RCC 7860 (cell line): ENCODE results near the gene KBTBD12.
A peak's percentile ranks its signal among the peaks of the same experiment; 100 is the strongest.
"Not testable (repeated sequence)": the region's sequence is repeated elsewhere in the genome, so short reads cannot be mapped to it uniquely, and the experiment has no call there.

Source experiments
- DNase-seq: peaks from one replicate; pipeline ENCODE4 v3.0.0-alpha.2; 2015; ENCODE audit warnings: low spot score
- FAIRE-seq: peaks from 2 replicates; lab custom pipeline; 2012; peaks lifted over from hg19 to GRCh38; lab: Jason Lieb, UNC

Gene KBTBD12, protein sequence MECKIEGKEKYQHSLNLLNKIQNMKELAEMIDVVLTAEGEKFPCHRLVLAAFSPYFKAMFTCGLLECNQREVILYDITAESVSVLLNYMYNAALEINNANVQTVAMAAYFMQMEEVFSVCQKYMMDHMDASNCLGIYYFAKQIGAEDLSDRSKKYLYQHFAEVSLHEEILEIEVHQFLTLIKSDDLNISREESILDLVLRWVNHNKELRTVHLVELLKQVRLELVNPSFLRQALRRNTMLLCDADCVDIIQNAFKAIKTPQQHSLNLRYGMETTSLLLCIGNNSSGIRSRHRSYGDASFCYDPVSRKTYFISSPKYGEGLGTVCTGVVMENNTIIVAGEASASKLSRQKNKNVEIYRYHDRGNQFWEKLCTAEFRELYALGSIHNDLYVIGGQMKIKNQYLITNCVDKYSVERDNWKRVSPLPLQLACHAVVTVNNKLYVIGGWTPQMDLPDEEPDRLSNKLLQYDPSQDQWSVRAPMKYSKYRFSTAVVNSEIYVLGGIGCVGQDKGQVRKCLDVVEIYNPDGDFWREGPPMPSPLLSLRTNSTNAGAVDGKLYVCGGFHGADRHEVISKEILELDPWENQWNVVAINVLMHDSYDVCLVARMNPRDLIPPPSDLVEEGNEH

DNA sequence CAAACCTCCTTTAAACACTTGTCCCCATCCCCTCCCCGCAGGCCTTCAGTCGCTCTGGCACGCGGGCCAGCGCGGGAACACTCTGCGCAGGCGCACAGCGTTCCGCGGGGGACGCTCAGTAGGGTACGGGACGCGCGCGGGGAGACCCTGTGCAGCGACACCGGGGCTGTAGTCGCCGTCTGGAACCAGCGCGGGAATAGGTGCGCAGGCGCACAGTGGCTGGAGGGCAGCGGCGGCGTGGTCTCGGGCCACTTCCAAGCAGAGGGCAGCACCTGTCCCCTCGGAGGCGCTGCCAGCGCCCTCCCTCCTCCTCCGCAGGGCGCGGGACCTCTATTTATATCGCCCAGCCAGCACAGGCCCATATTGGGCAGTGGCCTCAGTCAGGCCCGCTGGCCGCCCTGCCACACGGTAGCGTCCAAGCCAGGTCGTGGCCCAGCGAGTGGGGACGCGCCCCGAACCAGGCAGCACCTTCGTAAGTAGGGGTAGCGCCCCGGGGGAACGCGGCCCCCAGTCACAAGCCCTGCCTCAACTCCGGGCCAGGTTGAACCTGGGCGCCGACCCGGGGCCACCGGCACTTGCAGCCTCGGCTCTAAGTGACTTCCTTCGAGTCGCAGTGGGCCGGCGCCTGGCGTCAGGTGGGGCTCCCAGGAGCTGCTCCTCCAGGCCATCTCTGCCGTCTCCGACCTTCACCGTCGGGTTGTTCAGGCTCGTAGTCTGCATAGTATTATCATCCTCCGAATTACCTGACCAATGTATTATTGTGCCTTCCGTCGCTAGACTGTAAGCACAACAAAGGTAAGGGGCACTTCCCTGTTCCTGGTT lies at the start of gene KBTBD12:
TSS of gene KBTBD12 (plus strand) at position 118 of the 822 bp plus-strand sequence. CDS start 7,830 bp downstream, outside the sequence.
- no peak for DNase-seq
- no peak for FAIRE-seq

DNA sequence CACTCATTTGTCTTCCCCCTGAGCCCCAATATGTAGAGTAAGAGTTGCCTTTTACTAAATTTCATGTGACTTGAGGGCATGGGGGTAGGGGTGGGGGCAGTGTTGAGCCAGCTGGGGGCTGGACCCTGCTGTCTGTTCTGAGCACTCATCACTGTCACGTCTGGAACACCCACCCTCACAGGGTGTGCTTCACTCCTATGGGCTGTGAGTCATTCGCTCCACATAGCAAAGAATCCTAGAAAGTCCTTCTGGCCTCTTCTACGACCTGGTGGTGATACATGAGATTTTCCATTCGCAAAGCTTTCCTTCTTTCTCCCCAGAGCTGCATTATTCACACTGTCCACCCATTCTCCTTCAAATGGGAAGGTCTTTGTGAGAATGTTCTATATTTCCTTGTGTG lies 49.1 kb upstream of the KBTBD12 start:
- FAIRE-seq (no peak), DNase-seq (peak; percentile 21)

DNA sequence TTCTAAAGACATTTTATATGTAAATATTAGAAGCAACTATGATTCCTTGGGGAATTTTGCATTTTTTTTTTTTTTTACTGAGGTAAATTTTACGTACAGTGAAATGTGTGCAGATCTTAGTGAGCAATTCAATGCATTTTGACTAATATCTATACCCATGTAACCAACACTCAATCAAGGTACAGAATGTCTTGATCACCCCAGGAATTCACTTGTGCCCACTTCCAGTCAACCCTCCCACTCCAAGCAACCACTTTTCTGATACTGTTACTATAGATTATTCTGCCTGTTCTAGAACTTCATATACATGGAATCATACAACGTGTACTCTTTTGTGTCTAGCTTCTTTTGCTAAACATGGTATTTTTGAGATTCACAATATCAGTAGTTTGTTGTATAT lies 47.6 kb upstream of the KBTBD12 start:
- no peak for FAIRE-seq
- DNase-seq: no peak

DNA sequence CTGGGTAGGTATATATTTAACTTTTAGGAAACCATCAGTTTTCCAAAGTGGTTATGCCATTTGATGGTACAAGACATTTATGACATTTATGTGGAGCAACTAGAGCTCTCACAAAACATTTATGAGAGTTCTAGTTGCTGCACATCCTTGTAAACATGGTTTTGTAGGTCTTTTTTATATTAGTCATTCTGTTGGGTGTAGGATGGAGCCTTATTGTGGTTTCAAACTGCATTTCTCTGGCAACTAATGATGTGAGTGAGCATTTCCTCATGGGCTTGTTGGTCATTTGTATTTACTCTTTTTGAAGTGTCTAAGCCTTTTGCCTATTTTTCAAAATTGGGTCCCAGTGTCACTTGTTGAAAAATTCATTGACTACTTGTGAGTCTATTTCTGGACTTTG lies 47.0 kb upstream of the KBTBD12 start:
- no peak for FAIRE-seq
- DNase-seq: no peak

DNA sequence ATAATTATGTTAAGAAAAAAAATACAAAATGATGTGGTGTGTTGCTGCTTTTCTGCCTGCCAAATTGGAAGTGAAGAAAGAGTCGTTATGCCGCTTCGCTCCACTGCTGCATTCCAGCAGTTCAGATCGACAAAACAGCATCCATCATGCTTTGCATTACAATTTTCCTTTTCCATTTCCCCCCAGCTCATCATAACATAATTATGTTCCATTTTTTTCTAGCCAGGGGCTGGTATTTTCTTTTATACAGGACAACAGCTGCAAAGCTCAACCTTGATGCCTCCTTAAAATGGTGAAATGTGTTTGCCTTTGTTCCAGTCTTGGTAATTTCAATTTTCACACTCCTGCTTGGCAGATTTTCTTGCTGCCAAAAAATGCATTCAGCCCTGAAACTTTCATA lies 44.9 kb upstream of the KBTBD12 start:
- DNase-seq: no peak

DNA sequence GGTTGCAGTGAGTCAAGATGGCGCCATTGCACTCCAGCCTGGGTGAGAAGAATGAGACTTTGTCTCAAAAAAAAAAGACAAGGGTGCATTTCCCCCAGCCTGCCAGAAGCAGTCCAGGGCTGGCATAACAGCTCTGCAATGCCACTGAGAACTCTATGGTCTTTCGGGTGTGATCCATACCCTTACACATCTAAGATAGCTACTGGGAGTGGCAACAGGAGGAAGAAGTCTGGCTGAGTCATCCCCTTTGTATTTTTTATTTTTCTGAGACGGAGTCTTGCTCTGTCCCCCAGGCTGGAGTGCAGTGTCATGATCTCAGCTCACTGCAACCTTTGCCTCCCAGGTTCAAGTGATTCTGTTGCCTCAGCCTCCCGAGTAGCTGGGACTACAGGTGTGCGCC lies 40.9 kb upstream of the KBTBD12 start:
- FAIRE-seq, DNase-seq: not testable (repeated sequence)

More for the DNA sequence above, 44.9 kb upstream of the KBTBD12 start:
- no peak for FAIRE-seq

DNA sequence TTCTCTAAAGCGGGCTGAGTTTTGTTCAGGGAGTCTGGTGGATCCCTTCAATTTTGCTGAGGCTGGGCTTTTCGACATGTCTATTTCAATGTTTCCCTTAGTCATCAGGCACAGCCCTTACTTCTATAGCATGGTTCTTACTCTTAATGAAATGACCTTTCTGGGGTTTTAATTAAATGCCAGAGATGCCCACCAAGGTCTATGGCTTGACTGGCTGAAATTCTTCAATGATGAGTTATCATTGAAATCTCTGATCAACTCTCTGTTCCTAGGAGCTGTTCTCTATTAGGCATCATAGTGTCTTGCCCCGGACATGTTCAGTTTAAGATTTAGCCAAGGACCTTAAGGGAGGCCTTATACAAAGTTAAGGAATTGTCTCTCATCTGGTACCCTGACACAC lies 33.4 kb upstream of the KBTBD12 start:
- DNase-seq (no peak), FAIRE-seq (no peak)

DNA sequence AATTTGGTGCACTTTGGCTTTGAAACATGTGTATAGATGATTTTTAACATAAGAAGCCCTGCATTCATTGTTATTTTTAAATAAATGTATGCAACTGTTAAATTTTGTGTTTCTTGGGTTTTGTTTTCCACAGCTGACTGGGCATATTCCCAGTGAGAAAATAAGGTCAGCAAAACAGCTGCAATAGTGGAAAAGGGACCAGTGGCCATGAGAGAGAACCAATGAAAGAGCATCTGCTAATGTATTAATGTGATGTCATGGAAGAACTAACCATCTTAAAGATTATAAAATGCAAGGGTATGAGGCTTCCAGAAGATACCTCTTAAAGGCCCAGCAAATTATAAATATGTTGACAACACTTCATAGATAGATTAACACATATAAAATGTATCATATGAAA lies 31.0 kb upstream of the KBTBD12 start:
- FAIRE-seq (no peak), DNase-seq (no peak)

DNA sequence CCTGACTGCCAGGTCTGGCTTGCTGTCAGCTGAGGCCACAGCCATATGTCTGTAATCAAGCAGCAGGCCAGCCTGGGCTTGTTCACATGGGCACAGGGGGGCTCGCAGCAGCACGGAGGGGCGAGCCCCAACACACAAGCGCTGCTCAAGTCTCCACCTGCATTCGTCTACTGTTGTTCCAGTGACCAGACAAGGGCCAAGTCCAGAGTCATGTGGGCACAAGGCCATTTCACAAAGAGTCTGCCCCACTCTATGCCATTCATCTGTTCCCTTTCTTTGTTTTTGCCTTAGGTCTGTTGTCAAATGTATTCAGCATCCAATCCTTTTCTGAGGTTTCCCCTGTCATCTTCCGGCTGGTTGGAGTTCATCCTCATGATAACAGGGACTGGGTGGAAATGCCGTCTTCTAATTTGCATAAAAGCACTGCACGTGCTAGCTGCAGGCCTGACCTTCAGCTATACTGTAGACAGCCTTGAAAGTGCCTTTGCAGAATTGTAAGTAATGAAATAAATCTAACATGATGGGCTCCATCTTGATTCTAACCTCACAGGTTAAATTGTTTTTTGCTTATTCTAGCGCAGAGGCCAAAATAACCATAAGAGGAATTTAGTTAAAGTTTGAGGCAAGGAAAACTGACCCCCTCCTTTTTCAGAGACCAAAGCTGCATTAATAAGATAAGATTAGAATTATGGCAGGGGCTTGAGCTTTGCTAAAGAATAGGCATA lies 28.6 kb upstream of the KBTBD12 start:
- FAIRE-seq (no peak), DNase-seq (no peak)

DNA sequence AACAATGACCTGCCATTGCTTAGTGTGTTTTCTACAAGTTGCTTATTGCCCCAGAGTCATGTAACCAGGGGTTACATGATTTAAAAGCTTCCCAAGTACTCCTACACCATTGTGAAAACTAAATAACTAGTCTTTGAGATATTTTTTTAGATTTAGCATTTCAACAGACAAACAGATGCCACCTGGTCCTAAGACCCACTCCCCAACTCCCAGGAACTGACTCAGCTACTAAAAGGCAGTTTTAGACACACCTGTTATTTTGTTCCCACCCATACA lies 28.1 kb upstream of the KBTBD12 start:
- FAIRE-seq: no peak
- DNase-seq: no peak

DNA sequence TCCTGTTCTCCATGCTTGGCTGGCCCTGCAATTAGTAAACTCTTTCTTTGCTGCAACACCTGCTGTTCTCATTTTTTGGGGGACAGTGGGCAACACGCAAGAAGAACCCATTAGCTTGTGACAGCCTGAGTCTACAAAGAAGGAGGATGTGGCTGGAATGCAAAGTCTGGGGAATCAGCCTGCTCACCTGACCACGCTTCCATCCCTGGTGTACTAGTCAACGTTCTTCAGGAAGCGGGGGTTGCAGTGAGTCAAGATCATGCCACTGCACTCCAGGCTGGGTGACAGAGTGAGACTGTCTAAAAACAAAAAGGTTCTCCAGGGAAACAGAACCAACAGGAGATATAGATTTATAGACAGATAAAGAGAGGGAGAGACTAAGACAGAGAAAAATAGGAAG lies 27.7 kb upstream of the KBTBD12 start:
- FAIRE-seq: no peak
- peak; percentile 65 for DNase-seq

DNA sequence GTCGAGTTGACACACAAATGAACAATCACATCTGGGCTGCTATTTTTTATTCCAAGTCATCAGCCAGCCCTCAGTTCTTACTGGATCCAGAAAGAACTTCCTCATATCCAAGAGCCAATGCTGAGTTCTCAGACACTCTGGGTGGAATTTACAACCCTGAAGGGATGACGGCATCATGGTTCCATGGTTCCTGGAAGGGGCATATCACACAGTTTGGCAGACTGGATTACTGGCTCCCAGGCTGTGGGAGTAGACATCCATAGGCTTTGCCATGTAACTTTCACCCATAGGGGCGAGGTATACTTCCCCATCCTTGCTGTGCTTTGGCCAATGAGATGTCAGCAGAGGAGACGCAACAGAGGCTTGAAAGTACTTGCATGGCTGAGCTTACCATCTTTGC lies 26.9 kb upstream of the KBTBD12 start:
- DNase-seq (no peak), FAIRE-seq (no peak)

DNA sequence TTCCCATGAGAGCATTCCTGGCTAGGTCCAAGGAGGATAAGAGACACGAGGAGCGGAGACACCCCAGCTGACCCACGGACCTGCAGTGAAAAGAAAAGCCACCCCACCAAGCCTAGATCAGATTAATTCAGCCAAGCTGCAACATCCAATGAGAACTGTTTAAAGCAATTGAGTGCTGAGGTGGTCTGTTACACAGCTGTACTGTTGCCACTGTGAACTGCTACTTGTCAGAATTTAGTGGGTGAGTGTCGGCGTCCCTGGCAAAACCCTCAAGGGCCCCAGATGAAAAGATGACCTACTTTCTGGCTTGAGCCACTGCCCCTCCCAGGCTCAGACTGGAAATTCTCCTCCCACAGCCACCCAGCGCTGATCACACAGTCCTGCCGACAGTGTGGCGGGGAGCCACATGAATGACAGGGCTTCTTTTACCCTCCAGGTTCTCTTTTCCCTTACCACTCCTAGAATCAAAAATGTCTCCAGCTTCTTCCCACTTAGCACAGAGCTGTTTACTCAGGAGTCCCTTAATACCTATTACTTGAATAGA lies 26.4 kb upstream of the KBTBD12 start:
- DNase-seq (no peak), FAIRE-seq (no peak)

DNA sequence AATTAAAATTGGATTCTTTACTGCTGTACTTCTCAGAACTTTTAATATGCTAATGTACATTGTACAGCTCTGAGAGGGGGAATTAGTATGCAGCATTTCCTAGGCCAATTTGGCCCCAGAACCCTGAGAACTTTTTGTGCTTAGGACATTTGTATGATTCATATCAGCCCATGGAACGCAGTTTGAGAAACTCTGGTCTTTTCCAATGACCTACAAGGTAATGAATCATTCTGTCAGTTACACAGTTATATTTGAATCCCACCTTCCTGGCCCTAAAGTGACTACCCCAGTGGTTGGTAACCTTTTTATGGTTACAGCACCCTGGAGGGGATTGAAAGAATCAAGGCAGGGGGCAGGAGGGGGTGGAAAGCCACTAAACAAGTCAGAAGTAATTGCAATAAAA lies 25.6 kb upstream of the KBTBD12 start:
- DNase-seq (no peak), FAIRE-seq (no peak)

DNA sequence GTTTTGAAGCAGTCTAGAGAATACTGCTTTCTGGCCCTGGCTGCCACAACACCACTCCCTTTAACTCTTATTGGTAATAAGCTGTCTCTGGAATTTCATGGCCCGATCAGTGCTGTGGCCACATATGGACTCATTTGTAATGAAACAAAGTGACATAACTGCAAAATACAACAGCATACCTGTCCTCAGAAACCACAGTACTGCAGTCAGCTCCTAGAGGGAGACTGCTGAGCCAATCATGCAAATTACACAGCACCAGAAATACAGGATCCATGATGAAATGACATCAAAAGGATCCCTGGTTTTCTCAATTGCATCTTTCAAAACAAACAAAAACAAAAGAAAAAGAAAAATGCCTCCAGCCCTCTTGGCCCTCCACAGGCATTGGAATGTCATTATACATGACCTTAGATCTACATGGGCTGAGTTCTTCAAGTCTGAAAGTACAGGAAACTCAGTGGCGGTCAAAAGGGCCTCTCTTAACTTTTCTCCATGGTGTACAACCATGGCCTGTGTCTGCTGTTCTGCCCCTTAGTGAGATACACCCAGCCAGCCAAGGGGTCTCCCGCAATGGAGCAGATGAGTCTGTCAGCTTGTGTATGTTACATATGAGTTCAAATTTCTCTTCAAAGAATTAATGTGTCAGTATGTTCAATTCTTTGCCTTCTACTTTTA lies 24.9 kb upstream of the KBTBD12 start:
- no peak for DNase-seq
- FAIRE-seq: no peak

DNA sequence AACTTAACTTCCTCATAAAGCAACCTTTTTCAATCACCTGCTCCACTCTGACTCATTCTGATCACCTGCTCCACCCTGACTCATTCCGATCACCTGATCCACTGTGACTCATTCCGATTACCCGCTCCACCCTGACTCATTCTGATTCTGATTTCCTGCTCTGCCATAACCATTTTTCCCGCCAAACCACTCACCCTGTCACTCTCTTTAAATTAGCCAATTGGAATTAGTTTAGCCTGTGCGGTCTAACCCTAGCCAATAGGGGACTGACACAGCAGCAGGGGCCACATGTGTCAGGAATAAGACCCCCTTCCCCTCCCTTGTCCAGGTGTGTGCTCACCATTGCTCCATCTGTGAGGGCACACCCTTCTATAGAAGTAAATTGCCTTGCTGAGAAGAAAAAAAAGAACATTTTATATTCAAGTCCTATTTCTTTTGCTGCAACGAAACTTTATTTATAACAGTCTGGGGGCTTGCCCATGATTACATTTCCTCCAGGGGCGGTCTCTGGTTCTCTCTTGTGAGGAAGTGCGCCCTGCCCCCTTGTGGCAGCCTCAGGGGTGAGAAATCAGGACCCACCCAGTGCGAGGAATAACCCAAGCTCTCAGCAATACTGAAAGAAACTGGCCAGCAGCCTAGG lies 24.3 kb upstream of the KBTBD12 start:
- not testable (repeated sequence) for FAIRE-seq
- DNase-seq: peak; percentile 69

DNA sequence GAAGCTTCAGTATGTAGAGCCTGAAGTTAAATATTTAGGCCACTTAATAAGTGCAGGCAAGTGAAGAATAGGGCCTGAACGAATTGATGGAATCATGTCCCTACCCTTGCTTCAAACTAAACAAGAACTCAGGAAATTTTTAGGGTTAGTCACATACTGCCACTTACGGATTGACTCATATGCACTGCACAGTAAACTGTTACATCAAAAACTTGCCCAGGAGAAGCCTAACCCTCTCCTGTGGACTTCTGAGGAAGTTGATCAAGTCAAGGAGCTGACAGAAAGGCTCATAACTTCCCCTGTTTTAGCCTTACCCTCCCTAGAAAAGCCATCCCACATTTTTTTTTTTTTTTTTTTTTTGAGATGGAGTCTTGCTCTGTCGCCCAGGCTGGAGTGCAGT lies 20.6 kb upstream of the KBTBD12 start:
- FAIRE-seq: no peak

DNA sequence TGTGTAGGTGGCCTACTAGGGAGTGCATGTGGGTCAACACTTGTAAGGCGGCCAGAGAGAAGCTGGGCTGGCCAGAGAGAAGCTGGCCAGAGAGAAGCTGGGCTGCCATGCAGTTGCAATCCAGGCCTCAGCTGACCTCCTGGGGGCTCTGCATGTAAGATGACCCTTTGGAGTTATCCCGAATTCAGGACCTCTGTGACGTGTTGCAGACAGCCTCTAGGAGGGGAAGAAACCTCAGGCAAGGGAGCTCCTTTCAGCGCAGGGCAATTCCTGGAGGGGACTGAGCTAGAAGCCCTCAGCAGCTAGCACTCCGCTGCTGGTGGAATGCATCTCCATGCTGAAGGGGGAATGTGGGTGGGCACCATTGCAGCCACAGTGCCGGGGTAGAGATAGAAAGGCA lies 15.8 kb upstream of the KBTBD12 start:
- FAIRE-seq: no peak
- DNase-seq: no peak

More for the DNA sequence above, 20.6 kb upstream of the KBTBD12 start:
- no peak for DNase-seq

DNA sequence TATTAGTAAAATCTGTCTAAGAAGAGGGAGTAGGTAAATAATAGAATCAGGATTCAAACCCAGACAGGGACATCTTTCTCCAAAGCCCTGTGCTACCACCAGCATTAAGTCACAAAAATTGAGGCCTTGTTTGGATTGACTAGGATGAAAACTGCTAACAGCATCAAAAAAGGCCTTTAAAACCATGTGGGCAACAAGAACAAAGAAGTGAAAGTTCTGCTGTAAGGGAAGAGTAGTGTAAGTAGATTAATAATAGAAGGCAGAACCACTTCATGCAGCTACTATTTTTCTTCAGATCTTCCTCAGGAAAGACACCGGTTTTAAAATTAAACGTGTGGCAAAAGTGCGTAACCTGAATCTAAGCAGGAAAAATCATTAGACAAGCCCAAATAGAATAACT lies 15.3 kb upstream of the KBTBD12 start:
- FAIRE-seq (no peak), DNase-seq (no peak)

DNA sequence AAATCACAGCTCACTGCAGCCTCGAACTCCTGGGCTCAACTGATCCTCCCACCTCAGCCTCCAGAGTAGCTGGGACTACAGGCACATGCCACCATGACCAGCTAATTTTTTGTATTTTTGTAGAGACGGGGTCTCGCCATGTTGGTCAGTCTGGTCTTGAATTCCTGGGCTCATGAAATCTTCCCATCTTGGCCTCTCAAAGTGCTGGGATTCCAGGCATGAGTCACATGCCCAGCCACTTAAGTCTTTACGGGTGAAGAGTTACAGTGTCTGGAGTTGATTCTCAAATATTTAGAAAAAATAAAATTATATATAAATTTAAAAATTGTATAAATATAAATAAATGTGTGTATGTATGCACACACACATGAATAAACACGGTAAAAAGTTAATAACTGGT lies 14.5 kb upstream of the KBTBD12 start:
- FAIRE-seq (peak; percentile 69), DNase-seq (no peak)
